Activated naive CD4-positive, alpha-beta T cell treated with anti-CD3 and anti-CD28 coated beads, Interleukin-2, amount 50 U/mL, for 24 hours (primary cell): Measurements from ENCODE around the gene MAN2B2.

ENCODE experiments used
- H3K27ac Mint-ChIP-seq: one replicate; pipeline ENCODE4 v1.8.0; 2021; ENCODE audit warnings: mild to moderate bottlenecking, mixed read lengths
- H3K27me3 Mint-ChIP-seq: one replicate; pipeline ENCODE4 v1.8.0; 2021; ENCODE audit warnings: mixed read lengths
- H3K36me3 Mint-ChIP-seq: one replicate; pipeline ENCODE4 v1.8.0; 2021; ENCODE audit warnings: mixed read lengths
- H3K4me1 Mint-ChIP-seq: one replicate; pipeline ENCODE4 v1.8.0; 2021; ENCODE audit warnings: mixed read lengths
- H3K4me3 Mint-ChIP-seq: one replicate; pipeline ENCODE4 v1.8.0; 2021; ENCODE audit warnings: mild to moderate bottlenecking, mixed read lengths
- H3K9me3 Mint-ChIP-seq: one replicate; pipeline ENCODE4 v1.8.0; 2021; ENCODE audit warnings: mixed read lengths

MAN2B2 gene

GRCh38 chr4:6610856-6611430, 36.0 kb downstream of the MAN2B2 start:
- Mint-ChIP-seq H3K9me3 (no peaks in the 10 kb centered on the region), H3K4me1 (no peaks in the 10 kb centered on the region), H3K36me3 (peaks cover 16% of the 10 kb centered on the region), H3K27ac (no peak overlapping the region), H3K27me3 (no peaks in the 10 kb centered on the region), H3K4me3 (no peak overlapping the region)

GRCh38 chr4:6612961-6613675, 38.1 kb downstream of the MAN2B2 start:
- H3K27me3 Mint-ChIP-seq: no peaks in the 10 kb centered on the region
- no peaks in the 10 kb centered on the region for H3K4me1 Mint-ChIP-seq
- H3K4me3 Mint-ChIP-seq: no peak overlapping the region
- no peaks in the 10 kb centered on the region for H3K9me3 Mint-ChIP-seq
- peaks cover 7% of the 10 kb centered on the region for H3K36me3 Mint-ChIP-seq
- no peak overlapping the region for H3K27ac Mint-ChIP-seq

- H3K4me3 Mint-ChIP-seq: no peak overlapping the region
- no peak overlapping the region for H3K27ac Mint-ChIP-seq
- H3K4me1 Mint-ChIP-seq: no peaks in the 10 kb centered on the region
- no peaks in the 10 kb centered on the region for H3K9me3 Mint-ChIP-seq
- H3K36me3 Mint-ChIP-seq: peaks cover 10% of the 10 kb centered on the region
- no peaks in the 10 kb centered on the region for H3K27me3 Mint-ChIP-seq
These were observed 39.0 kb downstream of the MAN2B2 start for GRCh38 chr4:6613676-6614651.

- Mint-ChIP-seq H3K36me3 (peaks cover 10% of the 10 kb centered on the region), H3K4me3 (no peak overlapping the region)
These were observed 39.8 kb downstream of the MAN2B2 start for GRCh38 chr4:6614701-6615230.

GRCh38 chr4:6616087-6616995, 41.4 kb downstream of the MAN2B2 start:
- H3K9me3 Mint-ChIP-seq: no peaks in the 10 kb centered on the region
- H3K4me1 Mint-ChIP-seq: no peaks in the 10 kb centered on the region
- no peaks in the 10 kb centered on the region for H3K27me3 Mint-ChIP-seq
- H3K4me3 Mint-ChIP-seq: no peak overlapping the region
- peaks cover 11% of the 10 kb centered on the region for H3K36me3 Mint-ChIP-seq
- no peak overlapping the region for H3K27ac Mint-ChIP-seq

More at GRCh38 chr4:6614701-6615230, 39.8 kb downstream of the MAN2B2 start:
- Mint-ChIP-seq H3K27ac (no peak overlapping the region), H3K9me3 (no peaks in the 10 kb centered on the region), H3K4me1 (no peaks in the 10 kb centered on the region), H3K27me3 (no peaks in the 10 kb centered on the region)

GRCh38 chr4:6617246-6617645, 42.3 kb downstream of the MAN2B2 start:
- H3K36me3 Mint-ChIP-seq: peaks cover 10% of the 10 kb centered on the region
- no peak overlapping the region for H3K27ac Mint-ChIP-seq
- H3K27me3 Mint-ChIP-seq: no peaks in the 10 kb centered on the region
- no peaks in the 10 kb centered on the region for H3K9me3 Mint-ChIP-seq
- no peak overlapping the region for H3K4me3 Mint-ChIP-seq
- H3K4me1 Mint-ChIP-seq: no peaks in the 10 kb centered on the region

- H3K4me1 Mint-ChIP-seq: no peaks in the 10 kb centered on the region
- H3K27ac Mint-ChIP-seq: no peak overlapping the region
- H3K9me3 Mint-ChIP-seq: no peaks in the 10 kb centered on the region
- H3K27me3 Mint-ChIP-seq: no peaks in the 10 kb centered on the region
- peaks cover 9% of the 10 kb centered on the region for H3K36me3 Mint-ChIP-seq
- no peak overlapping the region for H3K4me3 Mint-ChIP-seq
These were observed 43.6 kb downstream of the MAN2B2 start for GRCh38 chr4:6618386-6619115.

GRCh38 chr4:6619116-6619465, 44.1 kb downstream of the MAN2B2 start:
- peaks cover 9% of the 10 kb centered on the region for H3K36me3 Mint-ChIP-seq
- no peaks in the 10 kb centered on the region for H3K9me3 Mint-ChIP-seq
- H3K4me1 Mint-ChIP-seq: no peaks in the 10 kb centered on the region
- H3K27ac Mint-ChIP-seq: no peak overlapping the region
- H3K27me3 Mint-ChIP-seq: no peaks in the 10 kb centered on the region
- no peak overlapping the region for H3K4me3 Mint-ChIP-seq

GRCh38 chr4:6619466-6620255, 44.7 kb downstream of the MAN2B2 start:
- no peaks in the 10 kb centered on the region for H3K9me3 Mint-ChIP-seq
- H3K4me3 Mint-ChIP-seq: no peak overlapping the region
- no peak overlapping the region for H3K27ac Mint-ChIP-seq
- H3K4me1 Mint-ChIP-seq: no peaks in the 10 kb centered on the region
- peaks cover 9% of the 10 kb centered on the region for H3K36me3 Mint-ChIP-seq
- H3K27me3 Mint-ChIP-seq: no peaks in the 10 kb centered on the region

GRCh38 chr4:6620296-6620695, 45.3 kb downstream of the MAN2B2 start:
- Mint-ChIP-seq H3K9me3 (no peaks in the 10 kb centered on the region), H3K27ac (no peak overlapping the region), H3K36me3 (peaks cover 9% of the 10 kb centered on the region), H3K4me3 (no peak overlapping the region), H3K27me3 (no peaks in the 10 kb centered on the region), H3K4me1 (no peaks in the 10 kb centered on the region)

GRCh38 chr4:6620891-6621555, 46.0 kb downstream of the MAN2B2 start:
- no peak overlapping the region for H3K27ac Mint-ChIP-seq
- H3K27me3 Mint-ChIP-seq: no peaks in the 10 kb centered on the region
- no peaks in the 10 kb centered on the region for H3K9me3 Mint-ChIP-seq
- H3K36me3 Mint-ChIP-seq: peaks cover 9% of the 10 kb centered on the region
- no peak overlapping the region for H3K4me3 Mint-ChIP-seq
- H3K4me1 Mint-ChIP-seq: no peaks in the 10 kb centered on the region

GRCh38 chr4:6621556-6621927, 46.6 kb downstream of the MAN2B2 start:
- Mint-ChIP-seq H3K4me1 (no peaks in the 10 kb centered on the region), H3K4me3 (no peak overlapping the region), H3K36me3 (peaks cover 8% of the 10 kb centered on the region), H3K27me3 (no peaks in the 10 kb centered on the region), H3K9me3 (no peaks in the 10 kb centered on the region), H3K27ac (no peak overlapping the region)

- Mint-ChIP-seq H3K4me1 (no peaks in the 10 kb centered on the region), H3K4me3 (no peak overlapping the region), H3K27me3 (no peaks in the 10 kb centered on the region), H3K36me3 (peaks cover 8% of the 10 kb centered on the region), H3K27ac (no peak overlapping the region), H3K9me3 (no peaks in the 10 kb centered on the region)
These were observed 47.8 kb downstream of the MAN2B2 start for GRCh38 chr4:6622744-6623143.
